HG02571 (cell line): ENCODE measurements around the gene P3H3.

Experiments used
- ATAC-seq: cut with Tn5 transposase; IDR thresholded peaks from one replicate; pipeline ENCODE4 v1.9.1; 2021; ENCODE audit warnings: mild to moderate bottlenecking, moderate library complexity; ENCODE audit not compliant: unreplicated experiment

P3H3 gene

GRCh38 chr12:6796576-6796975, 31.6 kb upstream of the P3H3 start:
- ATAC-seq = no peak

GRCh38 chr12:6799147-6799546, 29.1 kb upstream of the P3H3 start:
- no peak for ATAC-seq

GRCh38 chr12:6807170-6807569, 21.0 kb upstream of the P3H3 start:
- ATAC-seq = no peak

DNA sequence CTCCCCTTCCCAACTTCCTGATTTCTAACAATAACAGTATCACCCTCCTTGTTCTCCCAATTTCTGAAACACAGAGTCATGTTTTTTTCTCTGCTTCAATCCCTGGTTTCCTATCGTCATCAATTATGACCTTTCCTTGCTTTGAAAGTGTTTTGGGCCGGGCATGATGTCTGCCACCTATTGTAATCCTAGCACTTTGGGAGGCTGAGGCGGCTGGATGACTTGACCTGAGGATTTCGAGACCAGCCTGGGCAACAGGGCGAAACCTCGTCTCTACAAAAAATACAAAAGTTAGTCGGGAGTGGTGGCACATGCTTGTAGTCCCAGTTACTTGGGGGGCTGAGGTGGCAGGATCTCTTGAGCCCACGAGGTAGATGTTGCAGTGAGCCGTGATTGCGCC, 19.2 kb upstream of the P3H3 start:
- no peak for ATAC-seq

DNA sequence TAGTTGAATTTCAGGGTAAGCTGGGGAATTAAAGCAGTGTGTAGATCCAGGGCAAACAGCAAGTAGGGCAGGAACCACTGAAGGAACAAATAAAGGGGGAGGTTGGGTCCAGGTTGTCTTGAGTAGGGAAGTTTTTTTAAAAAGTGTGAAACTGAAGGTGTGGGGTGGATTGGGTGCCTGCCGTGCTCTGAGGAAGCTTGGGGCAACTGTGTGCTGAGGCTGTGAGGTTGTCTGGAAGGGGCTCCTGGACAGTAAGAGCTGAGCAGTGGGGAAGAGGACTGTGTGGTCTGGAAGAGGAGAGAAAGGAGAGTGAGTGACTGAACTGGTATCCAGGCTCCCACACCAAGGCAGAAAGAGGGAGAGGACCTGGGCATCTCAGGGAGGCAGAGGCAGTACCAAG, 17.4 kb upstream of the P3H3 start:
- ATAC-seq = no peak

DNA sequence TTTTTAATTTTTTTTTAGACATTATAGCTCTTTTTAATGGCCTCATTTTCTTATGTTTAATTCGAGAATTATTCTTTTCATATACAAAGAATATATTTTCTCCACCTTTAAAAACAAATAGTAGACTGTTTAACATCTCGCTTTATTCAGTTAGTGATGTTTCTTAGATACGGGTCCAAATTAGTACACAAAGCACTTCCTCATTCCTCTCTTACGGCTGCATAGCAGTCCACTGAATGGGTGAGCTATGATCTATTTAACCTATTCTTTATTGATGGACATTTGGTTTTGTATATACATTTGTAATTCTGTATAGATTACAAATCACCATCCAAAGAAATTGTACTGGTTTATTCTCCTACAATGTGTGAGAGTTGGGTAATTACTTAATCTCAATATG, 14.8 kb upstream of the P3H3 start:
- ATAC-seq = no peak

DNA sequence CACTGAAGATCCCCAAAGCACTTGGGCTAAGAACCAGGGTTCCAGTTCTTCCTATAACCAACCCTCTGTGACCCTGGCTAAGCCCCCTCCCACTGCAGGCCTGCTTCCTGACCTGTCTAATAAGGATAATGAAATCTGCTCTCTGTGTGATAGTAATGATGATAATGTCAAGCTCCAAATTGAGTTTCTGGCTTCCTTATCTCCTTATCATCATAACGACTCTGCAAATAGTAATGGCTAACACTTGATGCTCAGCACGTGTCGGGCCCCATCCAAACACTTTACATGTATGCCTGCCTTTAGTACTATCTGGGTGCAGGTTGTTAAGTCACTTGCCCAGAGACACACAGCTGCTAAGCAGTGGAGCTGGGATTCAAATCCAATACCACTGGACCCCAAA, 11.6 kb upstream of the P3H3 start:
- no peak for ATAC-seq

GRCh38 chr12:6817098-6817497, 11.1 kb upstream of the P3H3 start:
- ATAC-seq = no peak

DNA sequence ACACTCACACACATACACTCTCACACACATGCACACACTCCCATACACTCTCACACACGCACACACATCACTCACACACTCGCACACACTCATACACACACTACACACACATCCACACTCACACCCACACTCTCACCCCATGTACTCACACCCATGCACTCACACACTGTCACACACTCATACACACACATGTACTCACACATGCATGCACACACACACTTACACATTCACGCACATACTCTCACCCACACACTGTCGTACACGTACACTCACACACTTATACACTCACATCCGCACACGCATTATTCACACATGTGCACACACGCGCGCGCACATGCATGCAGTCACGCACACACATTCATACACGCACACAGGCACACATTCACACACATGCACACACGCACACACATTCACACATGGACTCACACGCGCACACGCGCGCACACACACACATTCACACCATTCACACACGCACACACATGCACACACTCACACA, 10.5 kb upstream of the P3H3 start:
- ATAC-seq = no peak

DNA sequence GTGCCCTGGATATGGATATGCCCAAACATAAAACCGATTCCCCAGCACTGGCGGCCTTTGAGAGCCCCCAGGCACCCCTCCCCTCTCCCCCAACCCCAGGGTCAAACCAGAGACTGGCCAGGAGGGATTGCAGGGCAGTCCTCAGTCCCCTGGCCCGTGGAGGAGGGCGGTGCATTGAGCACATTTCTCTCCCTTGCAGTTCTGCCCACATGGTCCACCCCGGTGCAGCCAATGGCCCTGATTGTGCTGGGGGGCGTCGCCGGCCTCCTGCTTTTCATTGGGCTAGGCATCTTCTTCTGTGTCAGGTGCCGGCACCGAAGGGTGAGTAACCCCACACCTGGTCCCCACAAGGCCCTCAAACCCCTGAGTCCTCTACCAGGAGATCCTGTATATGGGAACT, 10.0 kb upstream of the P3H3 start:
- no peak for ATAC-seq

DNA sequence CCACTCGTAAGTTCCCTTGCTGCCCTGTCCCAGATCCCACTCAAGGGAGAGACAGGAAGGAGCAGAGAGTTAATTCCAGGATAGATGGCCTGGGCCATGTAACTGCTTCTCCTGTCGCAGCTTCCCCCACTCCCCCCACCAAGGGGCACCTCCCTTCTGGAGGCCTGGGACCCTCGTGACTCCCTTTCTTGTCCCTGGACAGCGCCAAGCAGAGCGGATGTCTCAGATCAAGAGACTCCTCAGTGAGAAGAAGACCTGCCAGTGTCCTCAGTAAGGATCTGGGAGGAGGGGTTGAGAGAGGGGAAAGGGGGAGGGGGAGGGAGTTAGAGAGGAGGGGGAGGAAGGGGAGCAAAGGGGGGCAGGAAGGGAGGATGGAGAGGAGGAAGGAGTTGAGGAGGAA, 9.6 kb upstream of the P3H3 start:
- no peak for ATAC-seq

DNA sequence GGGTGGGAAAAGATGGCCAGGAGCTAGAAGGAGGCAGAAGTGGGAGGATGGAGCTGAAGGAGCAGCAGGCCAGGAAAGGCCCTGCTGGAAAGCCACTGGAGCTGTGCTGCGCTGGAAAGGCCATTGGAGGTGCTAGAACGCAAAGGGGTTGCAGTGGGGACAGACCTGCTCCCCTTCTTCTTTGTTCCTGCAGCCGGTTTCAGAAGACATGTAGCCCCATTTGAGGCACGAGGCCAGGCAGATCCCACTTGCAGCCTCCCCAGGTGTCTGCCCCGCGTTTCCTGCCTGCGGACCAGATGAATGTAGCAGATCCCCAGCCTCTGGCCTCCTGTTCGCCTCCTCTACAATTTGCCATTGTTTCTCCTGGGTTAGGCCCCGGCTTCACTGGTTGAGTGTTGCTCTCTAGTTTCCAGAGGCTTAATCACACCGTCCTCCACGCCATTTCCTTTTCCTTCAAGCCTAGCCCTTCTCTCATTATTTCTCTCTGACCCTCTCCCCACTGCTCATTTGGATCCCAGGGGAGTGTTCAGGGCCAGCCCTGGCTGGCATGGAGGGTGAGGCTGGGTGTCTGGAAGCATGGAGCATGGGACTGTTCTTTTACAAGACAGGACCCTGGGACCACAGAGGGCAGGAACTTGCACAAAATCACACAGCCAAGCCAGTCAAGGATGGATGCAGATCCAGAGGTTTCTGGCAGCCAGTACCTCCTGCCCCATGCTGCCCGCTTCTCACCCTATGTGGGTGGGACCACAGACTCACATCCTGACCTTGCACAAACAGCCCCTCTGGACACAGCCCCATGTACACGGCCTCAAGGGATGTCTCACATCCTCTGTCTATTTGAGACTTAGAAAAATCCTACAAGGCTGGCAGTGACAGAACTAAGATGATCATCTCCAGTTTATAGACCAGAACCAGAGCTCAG, 8.8 kb upstream of the P3H3 start:
- no peak for ATAC-seq

DNA sequence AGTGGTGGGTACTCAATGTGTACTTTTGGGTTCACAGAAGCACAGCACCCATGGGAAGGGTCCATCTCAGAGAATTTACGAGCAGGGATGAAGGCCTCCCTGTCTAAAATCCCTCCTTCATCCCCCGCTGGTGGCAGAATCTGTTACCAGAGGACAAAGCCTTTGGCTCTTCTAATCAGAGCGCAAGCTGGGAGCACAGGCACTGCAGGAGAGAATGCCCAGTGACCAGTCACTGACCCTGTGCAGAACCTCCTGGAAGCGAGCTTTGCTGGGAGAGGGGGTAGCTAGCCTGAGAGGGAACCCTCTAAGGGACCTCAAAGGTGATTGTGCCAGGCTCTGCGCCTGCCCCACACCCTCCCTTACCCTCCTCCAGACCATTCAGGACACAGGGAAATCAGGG, 8.0 kb upstream of the P3H3 start:
- no peak for ATAC-seq

- no peak for ATAC-seq
Measured at GRCh38 chr12:6821591-6822425, 6.4 kb upstream of the P3H3 start, which contains the start of gene GPR162. GPR162 (plus strand) TSS chr12:6821821; CDS start chr12:6823899, 2,078 bp downstream.

GRCh38 chr12:6822426-6823135, 5.6 kb upstream of the P3H3 start:
- no peak for ATAC-seq

GRCh38 chr12:6823182-6824084, 4.8 kb upstream of the P3H3 start:
- no peak for ATAC-seq

GRCh38 chr12:6824085-6824775, 4.0 kb upstream of the P3H3 start:
- ATAC-seq = no peak

GRCh38 chr12:6824901-6825381, 3.3 kb upstream of the P3H3 start:
- no peak for ATAC-seq

GRCh38 chr12:6825398-6826124, 2.6 kb upstream of the P3H3 start:
- no peak for ATAC-seq
